Inflammatory macrophage treated with lipopolysaccharide for 4 hours (primary cell): Measurements from ENCODE around the gene ZBTB8A.
"Not testable (repeated sequence)": the region's sequence is repeated elsewhere in the genome, so short reads cannot be mapped to it uniquely, and the experiment has no call there.

ENCODE experiments used
- DNase-seq: peaks from one replicate; pipeline ENCODE4 v3.0.0-alpha.2; 2020

The ZBTB8A gene

GRCh38 chr1:32622806-32623681 is 83.8 kb downstream of the ZBTB8A start:
- no peak for DNase-seq

DNA sequence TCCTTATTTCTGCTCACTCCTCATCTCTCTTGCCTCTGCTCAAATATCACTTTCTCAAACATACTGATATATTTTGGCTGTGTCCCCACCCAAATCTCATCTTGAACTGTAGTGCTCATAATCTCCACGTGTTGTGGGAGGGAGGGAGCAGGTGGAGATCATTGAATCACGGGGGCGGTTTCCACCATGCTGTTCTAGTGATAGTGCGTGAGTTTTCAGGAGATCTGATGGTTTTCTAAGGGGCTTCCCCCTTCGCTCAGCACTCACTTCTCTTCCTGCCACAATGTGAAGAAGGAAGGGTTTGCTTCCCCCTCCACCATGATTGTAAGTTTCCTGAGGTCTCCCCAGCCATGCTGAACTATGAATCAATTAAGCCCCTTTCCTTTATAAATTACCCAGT is 84.5 kb downstream of the ZBTB8A start:
- no peak for DNase-seq

DNA sequence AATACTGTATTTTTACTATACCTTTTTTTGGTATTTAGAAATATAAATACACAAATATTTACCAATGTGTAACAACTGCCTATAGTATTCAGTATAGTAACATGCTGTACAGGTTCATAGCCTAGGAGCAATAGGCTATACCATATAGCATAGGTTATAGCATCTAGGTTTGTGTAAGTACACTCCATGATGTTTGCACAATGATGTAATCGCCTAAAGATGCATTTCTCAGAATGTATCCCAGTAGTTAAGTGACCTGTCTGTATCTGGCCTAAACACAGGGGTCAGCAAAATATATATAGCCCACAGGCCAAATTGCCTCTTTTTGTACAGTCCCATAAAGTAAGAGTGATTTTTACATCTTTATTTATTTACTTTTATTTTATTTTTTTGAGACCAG is 86.9 kb downstream of the ZBTB8A start:
- DNase-seq, result no peak

DNA sequence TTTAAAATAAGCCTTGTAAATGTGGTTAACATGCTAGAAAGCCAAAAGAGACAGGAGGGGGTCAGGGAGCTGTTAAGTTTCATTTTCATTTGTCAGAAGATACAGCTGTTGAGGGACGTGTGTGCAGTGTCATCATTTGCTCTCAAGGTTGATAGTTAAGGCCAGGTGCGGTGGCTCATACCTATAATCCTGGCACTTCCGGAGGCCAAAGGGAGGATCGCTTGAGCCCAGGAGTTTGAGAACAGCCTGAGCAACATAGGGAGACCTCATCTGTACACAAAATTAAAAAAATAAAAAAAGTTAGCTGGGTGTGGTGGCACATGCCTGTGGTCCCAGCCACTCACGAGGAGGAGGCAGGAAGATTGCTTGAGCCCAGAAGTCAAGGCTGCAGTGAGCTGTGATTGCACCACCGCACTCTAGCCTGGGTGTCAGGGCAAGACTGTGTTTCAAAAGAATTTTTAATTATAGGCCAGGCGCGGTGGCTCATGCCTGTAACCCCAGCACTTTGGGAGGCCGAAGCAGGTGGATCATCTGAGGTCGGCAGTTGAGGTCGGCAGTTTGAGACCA is 88.5 kb downstream of the ZBTB8A start:
- peak; percentile 11 for DNase-seq

- not testable (repeated sequence) for DNase-seq
These were observed 90.9 kb downstream of the ZBTB8A start for GRCh38 chr1:32630173-32630572.

DNA sequence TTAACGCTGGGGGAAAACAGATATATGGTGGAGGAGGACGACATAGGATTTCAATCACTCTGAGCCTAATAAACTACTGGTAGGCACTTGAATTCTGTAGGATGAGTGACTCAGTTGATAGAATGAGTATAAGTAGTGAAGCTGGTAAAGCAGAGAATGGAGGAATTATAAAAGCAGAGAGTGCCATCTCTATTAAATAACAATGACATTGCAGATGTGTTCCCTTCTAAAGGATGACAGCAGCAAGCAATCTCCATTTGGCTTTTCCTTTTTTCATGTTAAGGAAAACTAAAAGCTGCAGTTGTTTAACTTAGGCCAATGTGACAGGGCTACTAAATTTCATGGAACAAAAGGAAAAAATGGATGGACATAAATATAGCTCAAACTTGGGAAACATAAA is 93.6 kb downstream of the ZBTB8A start:
- no peak for DNase-seq

- DNase-seq, result no peak
These were observed 96.5 kb downstream of the ZBTB8A start for GRCh38 chr1:32635508-32636277.

GRCh38 chr1:32636914-32637645 is 97.9 kb downstream of the ZBTB8A start:
- DNase-seq, result peak; percentile 67

- no peak for DNase-seq
These were observed 100.4 kb downstream of the ZBTB8A start for GRCh38 chr1:32639489-32640075.

GRCh38 chr1:32642292-32642827 is 103.1 kb downstream of the ZBTB8A start:
- not testable (repeated sequence) for DNase-seq

DNA sequence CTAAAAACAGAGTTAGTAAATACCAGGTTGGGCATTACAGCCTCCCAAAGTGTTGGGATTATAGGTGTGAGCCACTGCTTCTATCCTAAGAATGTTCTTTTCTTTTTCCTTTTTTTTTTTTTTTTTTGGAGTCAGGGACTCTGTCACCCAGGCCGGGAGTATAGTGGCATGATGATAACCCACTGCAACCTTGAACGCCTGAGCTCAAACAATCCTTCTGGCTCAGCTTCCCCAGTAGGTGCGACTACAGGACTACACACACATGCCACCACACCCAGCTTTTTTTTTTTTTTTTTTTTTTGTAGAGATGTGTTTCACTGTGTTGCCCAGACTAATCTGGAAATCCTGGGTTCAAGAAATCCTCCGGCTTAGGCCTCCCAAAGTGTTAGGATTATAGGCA is 105.2 kb downstream of the ZBTB8A start:
- no peak for DNase-seq

- no peak for DNase-seq
These were observed 108.3 kb downstream of the ZBTB8A start for GRCh38 chr1:32647308-32648134.

DNA sequence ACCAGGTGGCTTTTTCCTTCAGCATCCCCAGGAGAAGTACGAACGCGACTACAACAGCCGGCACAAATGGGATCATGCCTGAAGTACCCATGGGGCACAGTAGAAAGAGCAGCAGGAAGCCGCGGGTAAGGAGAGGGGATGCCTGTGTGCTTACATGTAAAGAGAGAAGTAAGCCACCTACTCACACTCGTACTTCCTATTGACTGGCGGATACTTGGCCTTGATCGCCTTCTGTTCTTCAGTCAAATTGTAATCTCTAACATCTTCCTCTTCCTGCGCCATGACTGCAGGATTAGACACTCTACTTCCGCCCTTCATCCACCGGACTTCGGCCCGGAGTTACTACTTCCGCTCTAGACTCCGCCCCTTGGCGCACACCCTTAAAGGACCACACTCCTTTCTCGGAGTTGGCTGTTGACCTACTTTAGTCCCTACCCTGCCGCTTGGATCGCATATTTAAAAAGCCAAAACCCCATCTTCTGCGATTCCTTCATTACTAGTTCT is 111.1 kb downstream of the ZBTB8A start, which contains the start of gene ZBTB8OS:
Gene ZBTB8OS (minus strand): TSS at position 303 of the 504 bp plus-strand sequence. CDS start 21 bp downstream, at position 282.
- peak; percentile 98 for DNase-seq

- DNase-seq, result peak; percentile 98
These were observed 111.7 kb downstream of the ZBTB8A start, which contains the start of gene RBBP4 for GRCh38 chr1:32650752-32651460. RBBP4 (plus strand) TSS chr1:32651208; CDS start chr1:32651307, 99 bp downstream.

- DNase-seq, result peak; percentile 69
These were observed 112.3 kb downstream of the ZBTB8A start for GRCh38 chr1:32651461-32652073.

DNA sequence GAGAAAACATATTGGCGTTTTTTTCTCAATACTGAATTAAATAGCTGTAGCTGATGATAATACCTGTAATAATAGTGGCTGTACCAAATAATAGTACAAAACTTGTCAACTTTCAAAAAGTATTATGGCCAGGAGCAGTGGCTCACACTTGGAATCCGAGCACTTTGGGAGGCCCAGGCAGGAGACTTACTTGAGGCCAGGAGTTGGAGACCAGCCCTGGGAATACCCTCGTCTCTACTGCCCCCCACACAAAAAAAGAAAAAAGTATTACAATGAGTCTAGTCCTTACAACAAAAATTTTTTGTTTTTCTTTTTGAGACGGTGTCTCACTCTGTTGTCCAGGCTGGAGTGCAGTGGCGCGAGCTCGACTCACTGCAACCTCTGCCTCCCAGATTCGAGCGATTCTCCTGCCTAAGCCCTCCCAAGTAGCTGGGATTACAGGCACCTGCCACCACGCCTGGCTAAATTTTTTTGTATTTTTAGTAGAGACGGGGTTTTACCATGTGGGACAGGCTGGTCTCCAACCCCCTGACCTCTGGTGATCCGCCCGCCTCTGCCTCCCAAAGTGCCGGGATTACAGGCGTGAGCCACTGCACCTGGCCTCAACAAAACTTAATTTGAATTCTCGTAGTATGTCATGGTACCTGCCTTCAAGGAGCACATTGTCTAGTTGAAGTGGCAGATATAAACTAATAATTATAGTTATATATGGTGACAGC is 113.2 kb downstream of the ZBTB8A start:
- DNase-seq, result no peak
